GM19239 (cell line): ENCODE results near the gene LAPTM4A.

Experiments
- DNase-seq: peaks from one replicate; pipeline ENCODE4 v3.0.0; 2011; ENCODE audit warnings: low spot score; ENCODE audit not compliant: insufficient read length
- FAIRE-seq: peaks from 2 replicates; lab custom pipeline; 2011; peaks lifted over from hg19 to GRCh38; lab: Jason Lieb, UNC

The LAPTM4A gene

DNA sequence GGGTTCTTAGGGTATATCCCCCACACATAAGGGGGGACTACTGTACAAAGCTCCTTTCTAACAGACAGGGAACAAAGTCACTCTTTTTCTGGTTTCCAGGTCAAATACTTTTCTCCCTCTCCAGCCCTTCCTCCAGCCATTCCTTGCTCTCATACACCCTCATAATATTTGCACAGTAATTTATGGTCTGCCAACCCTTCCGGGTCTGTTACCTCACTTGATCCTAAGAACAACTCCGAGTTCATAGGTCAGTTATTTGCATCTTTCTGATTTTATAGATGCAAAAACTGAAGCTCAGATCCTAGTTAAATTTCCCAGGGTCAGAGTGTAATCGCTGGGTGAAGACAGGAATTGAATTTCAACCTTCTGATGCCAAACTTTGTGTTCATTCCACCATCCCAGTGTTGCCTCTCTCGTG, 24.2 kb downstream of the LAPTM4A start:
- DNase-seq, result no peak
- FAIRE-seq, result no peak

DNA sequence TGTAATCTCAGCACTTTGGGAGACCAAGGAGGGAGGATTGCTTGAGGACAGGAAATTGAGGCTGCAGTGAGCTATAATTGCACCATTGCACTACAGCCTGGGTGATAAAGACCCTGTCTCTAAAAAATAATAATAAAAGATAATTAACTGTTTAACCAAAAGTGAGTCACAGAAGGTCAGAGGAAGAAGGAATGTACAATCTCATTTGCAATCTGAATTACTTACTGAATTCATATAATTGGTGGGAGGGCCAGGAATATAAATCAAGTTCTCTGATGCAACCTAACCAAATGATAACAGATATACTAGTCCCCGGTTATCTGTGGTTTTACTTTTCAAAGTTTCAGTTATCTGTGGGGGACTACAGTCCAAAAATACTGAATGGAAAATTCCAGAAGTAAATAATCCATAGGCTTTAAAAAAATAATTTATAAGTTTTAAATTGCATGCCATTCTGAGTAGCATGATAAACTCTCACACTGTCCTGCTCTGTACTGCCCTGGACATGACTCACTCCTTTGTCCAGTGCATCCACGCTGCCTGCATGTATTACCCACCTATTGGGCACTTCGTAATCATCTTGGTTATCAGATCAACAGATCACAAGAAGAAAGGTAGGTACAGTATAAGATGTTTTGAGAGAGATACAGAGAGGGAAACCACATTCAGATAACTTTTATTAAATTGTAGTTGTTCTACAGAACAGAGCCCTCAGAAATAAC, 26.2 kb downstream of the LAPTM4A start:
- DNase-seq (no peak), FAIRE-seq (no peak)

DNA sequence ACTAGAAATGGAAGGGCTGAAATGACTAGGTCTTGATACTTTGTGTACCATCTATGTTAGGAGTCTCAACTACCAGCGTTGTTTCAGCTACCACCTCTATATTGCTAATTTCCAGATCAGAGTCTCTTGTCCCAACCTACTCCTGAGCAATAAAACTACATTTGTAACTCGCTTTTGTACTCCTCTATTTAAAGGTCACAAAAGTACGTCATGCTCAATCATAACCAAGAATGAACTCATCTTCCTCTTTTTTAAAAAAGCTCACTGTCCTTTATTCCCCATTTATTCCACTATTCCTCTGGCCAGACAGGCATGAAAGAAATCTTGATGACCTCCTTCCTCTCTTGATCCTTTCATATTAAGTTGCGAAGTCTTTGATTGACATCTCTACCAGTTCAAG, 27.7 kb downstream of the LAPTM4A start:
- no peak for DNase-seq
- FAIRE-seq, result no peak

DNA sequence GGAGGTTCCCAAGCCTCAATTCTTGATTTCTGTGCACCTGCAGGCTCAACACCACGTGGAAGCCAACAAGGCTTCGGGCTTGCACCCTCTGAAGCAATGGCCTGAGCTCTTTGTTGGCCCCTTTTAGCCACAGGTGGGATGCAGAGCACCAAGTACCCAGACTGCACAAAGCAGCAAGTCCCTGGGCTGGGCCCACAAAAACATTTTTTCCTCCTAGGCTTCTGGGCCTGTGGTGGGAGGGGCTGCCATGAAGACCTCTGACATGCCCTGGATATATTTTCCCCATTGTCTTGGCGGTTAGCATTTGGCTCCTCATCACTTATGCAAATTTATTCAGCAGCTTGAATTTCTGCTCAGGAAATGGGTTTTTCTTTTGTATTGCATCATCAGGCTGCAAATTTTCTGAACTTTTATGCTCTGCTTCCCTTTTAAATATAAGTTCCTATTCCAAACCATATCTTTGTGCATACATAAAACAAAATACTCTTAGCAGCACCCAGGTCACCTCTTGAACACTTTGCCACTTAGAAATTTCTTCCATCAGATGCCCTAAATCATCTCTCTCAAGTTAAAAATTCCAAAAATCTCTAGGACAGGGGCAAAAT, 29.9 kb downstream of the LAPTM4A start:
- no peak for FAIRE-seq
- DNase-seq, result no peak

DNA sequence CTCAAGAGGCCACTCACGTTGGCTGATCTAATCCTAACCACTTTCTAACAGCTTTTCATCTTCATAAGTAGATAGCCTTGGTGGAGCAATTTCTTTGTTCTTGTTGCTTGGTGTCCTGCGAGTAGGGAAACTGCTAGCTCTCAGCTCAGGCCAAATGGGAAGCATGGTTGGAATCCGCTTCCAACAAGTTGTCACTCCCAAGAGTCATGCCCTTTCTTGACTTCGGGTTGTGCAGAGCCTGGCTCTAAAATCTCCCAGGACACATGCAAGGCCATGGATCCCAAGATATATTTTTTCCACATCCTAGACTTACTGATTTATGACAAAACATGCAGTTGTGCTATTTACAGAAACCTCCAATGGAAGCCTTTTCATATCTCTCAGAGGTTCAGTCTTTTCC, 31.7 kb downstream of the LAPTM4A start:
- no peak for DNase-seq
- no peak for FAIRE-seq

DNA sequence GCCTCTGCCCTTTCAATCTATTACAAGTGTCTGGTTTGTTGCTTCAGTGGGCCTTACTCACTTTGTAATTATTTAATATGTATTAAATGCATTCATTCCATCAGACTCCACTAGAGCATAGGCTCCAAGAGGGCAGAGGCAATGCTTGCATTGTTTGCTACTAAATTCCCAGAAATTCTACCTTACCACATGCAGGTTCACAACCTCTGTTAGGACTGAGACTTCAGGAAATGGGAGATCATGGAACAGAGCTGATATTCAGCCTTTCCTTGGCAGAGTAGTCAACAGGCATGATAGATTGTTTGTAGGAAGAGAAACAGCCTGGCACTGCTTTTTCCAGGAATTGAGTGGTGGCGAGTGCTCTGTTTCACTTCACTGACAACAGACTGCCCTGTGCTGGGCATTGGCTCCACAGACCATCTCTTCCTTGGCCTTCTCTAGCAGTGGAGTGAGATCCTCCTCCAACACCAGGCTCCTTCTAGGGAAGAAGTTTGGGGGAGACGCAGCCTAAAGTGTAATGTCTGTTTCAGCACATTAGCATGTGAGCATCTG, 32.8 kb downstream of the LAPTM4A start:
- FAIRE-seq, result no peak
- DNase-seq, result no peak

DNA sequence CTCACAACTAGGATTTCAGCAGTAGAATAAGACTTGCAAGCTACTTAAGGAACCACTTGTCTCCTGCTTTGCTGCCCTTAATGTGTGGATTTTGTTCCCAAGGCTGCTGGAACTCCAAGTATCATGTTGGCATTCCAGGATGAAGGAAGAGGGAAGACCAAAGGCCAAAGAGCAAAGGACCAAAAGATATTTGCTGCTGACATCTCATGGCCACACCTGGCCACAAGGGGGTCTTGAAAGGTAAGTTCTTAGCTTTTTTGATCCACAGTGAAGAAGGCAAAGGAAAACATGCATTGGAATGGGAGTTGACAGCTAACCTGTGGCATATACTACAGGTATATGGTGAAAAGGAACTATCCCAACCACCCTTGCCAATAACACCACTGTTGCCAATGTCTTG, 35.1 kb downstream of the LAPTM4A start:
- FAIRE-seq, result no peak

DNA sequence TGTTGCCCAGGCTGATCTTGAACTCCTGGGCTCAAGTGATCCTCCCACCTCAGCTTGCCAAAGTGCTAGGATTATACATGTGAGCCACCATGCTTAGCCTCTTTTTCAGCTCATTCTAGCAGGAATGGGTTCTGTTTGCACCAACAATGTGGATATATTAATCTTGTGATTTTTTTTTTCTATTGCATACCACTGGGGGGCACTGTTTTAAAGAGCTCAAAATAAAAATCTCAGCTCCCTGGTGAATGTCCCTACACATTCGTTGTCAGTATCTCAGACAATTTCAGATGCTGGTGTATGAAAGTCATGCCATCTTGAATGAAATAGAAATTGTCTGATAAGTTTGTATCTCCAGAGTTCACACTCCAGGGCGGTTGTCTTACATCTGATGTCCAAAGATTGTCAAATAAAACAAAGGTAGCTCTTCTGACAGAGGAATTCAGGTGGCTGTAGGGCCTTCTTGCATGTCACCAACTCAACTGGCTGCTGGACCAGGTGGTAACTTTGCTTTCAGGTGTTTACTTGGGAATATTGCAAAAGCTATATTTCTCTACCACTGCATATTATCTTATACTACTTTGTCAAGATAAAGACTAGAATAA, 35.8 kb downstream of the LAPTM4A start:
- DNase-seq, result peak; percentile 43
- FAIRE-seq, result no peak

More for the DNA sequence above, 35.1 kb downstream of the LAPTM4A start:
- DNase-seq, result no peak

DNA sequence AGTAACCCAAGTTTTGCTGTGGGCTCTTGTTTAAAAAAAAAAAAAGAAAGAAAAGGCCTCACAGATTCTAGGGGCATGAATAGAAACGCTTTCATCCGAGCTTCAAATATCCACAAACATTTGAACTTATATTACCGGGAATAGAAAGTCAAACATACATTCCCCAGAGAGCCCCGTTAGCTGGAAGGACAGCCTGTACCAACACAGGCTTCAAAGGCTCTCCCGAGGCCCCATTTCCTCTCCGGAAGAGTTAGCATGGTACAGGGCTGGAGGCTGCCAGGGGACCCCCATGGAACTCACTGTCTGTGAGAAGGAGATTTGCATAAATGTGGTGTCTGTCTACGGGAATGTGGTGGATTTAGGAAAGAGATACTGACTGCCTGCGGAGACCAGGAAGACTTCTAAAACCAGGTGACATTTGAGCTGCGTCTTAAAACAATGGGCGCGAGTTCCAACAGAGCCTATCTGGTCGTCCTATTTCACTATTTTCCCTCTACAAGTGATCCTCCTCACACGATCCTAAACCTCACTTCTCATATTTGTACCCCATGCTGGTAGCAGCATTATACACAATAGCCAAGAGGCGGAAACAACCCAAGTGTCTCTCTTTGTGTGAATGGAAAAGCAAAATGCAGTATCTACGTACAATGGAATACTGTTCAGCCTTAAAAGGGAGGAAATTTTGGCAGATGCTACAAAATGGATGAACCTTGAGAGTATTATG, 38.1 kb downstream of the LAPTM4A start:
- no peak for FAIRE-seq
- no peak for DNase-seq

DNA sequence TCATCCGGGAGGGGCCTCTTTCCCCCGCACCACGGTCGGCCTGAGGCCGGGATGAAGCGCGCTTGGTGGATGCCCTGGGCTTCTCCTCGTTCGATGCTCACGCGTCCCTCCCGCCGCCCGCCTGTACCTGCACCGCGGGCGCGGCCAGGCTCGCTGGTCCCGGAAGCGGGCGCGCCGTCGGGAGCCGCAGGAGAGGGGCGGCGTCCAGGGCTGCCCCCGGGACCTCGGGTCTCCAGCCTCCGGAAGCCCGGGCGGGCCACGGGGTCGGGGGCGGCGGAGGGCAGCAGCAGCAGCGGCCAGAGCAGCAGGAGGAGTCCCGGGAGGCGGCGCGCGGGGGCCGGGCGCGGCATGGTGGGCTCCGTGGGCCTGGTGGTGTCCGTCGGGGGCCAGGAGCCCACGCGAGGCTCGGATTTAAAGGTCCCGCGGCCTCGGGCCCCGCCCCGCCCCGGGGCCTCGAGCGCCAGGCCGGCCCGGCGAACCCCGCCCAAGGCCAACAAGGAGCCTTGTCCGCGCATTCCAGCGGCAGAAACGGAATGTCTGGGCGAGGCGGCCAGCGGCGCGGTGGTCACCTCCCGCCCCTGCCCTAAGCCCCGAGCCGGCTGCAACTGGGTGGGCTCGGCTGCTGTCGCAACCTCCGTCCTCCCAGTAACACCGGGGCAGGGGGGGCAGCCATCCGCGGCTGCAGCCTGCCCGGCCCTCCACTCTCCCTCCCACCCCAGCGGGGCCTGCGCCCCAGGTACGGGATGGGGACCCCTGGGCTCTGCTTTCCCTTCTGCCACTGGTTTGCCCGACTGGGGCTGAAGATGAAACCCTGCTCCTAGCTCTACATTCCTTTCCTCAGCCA, 38.9 kb downstream of the LAPTM4A start, which contains the start of gene MATN3:
Gene MATN3 (minus strand): TSS at position 387 of the 844 bp plus-strand sequence. CDS start 37 bp downstream, at position 350.
- no peak for FAIRE-seq
- DNase-seq, result no peak

DNA sequence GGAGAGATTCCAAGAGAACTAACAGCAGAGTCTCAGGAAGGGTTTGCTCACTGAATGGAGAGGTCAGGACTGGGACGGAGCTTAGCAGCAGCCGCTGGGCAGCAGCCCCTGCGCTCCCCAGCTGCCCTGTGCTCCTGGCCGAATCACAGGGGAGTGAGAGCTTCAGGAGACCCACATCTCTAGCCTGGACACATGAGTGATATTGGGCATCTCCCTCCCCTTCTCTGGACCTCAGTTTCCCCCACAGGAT, 39.5 kb downstream of the LAPTM4A start:
- DNase-seq, result no peak
- no peak for FAIRE-seq

DNA sequence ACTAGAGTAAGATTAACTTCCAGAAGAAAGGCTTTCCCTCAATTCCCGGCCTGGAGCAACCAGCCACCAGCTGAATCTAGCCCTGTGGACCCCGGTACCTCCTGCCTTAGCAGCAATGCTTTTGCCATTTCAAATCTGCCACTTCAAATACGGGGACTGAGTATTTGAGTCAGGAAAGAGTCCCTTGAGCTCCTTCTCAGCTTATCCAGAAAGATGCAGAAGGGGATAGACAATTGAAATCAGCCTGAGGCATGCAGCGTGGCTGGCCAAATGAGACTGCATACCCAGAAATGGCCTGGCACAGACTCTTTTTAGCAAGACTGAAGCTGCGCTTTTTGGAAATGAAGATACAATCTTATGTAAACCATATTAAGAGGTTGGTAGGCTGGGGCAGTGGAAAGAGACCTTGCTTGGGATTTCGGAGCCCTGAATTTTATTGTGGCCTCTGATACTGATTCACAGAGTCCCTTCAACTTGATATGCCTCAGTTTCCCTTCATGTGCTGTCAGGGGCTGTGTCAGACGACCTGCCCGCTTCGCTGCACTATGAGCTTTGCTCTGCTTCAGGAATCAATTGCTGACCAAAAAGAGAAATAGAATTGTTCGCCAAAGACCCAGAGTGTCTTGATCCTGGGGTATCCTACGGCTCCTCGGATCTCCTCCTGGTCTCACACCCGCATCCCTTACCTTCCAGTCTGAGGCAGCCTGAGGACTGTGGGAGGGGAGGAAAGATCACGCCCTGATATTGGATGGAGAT, 40.0 kb downstream of the LAPTM4A start:
- FAIRE-seq (no peak), DNase-seq (no peak)

DNA sequence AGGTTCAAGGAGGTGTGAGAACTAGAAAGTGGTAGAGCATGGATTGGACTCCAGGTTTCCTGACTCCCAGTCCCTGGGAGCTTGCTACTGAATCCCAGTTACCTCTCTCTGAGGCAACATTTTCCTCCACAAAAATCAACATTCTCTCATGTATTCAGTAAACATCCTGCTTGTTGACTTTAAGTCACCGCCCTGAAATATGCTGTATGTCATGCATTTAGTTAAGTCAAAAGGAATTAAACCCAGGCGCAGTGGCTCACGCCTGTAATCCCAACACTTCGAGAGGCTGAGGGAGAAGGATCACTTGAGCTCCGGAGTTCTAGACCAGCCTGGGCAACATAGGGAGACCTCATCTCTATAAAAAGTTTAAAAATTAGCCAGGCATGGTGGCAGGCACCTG, 42.7 kb downstream of the LAPTM4A start:
- DNase-seq (no peak), FAIRE-seq (no peak)

DNA sequence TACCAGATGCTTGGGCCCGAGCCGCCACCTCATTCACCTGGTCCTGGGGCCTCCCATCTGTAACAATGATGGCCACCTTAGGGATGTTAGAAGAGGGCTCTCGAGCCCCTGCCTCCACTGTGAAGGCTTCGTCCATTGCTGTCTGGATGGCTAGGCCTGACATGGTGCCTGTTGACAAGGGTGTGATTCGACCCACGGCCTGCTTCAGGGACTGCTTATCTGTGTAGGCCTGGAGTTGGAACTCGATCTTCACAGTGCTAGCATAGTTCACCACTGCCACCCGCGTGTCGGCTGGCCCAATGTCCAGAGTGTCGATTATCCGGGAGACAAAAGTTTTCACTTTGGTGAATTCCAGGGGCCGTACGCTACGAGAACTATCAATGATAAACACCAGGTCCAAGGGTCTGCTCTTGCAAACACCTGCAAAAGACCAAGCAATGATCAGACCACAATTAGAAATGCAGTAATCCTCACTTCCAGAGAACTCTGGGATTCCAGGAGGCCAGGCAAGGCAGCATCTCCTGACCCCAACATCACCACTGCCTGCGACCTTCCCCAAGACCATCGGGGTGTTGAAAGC, 45.4 kb downstream of the LAPTM4A start:
- no peak for DNase-seq
- FAIRE-seq, result no peak

DNA sequence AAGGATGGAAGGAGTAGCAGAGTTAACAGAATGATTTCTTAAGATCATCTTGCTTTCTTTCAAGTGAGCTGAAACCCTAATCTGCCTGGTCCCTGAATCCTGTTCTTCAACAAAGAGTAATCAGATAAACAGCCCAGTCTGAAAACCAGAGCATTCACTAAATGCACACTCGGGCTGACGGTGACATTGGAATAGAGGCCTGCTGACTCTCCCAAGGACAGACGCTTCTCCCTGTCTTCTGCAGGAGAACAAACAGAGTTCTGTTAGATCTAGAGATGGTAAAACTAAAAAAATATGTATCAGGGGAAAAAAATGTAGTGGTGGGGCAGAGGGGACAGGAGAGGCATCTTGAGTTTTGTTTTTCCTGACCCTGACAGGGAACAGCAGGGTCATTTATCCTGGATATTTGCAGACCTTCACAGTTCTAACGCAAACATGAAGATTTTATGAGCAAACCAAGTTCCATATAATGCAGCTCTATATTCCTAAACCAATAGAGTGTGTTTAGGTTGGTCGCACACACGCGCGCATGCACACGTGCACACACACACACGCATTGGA, 46.3 kb downstream of the LAPTM4A start:
- DNase-seq (no peak), FAIRE-seq (no peak)

DNA sequence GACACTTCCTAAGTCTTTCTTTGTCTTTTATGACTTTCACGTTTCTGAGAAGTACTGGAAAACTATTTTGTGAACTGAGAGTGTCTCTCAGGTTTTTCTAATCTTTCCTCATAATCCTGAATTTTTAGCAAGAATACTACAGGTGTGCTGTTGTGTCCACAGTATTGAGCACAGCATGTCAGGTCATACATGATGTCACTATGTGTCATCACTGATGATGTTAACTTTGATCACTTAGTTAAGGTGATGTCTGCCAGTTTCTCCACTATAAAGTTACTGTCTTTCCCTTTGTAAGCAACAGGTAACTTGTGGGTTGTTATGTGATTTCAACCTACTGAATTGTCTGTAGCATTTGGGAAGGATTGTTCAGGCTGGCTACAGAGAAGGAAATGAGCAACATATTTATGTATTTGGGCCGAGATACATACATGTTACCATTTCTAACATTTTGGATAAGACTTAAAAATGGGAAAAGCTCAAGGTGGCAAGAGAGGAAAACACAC, 50.0 kb downstream of the LAPTM4A start:
- DNase-seq (no peak), FAIRE-seq (no peak)

DNA sequence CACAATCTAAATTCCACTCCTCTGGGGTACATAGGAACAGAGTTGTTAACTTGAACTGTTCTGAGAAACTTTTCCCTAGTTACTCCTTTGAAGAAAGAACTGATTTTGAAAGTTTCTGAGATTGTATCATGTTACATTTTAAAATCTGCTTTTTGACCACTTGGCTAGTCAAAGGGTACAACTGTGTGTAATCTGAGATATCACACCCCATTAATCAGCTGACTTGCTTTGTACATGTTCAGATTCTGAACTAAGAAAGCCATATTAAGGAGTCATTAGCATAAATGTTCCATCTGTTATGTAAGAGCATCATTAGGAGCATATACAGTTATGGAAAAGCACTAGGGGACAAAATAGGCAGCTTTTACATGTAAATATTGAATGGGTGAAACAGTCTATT, 57.7 kb downstream of the LAPTM4A start:
- no peak for DNase-seq
- FAIRE-seq, result no peak

DNA sequence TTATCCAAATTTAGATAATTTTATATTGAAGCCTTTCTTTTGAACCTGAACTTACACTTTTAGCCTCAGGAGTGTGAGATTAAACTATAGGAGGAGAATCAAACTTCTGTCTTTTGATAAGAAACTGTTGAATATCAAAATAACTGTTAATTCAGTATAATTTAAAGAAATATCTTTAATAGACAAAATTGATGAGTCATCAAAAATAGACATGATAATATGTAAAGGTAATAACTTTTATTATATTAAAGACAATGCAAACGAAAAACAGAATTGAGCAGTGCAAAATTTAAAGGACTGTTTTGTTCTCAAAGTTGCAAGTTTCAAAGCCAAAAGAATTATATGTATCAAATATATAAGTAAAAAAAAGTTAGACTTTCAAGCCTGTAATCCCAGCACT, 59.5 kb downstream of the LAPTM4A start:
- no peak for DNase-seq
- no peak for FAIRE-seq

DNA sequence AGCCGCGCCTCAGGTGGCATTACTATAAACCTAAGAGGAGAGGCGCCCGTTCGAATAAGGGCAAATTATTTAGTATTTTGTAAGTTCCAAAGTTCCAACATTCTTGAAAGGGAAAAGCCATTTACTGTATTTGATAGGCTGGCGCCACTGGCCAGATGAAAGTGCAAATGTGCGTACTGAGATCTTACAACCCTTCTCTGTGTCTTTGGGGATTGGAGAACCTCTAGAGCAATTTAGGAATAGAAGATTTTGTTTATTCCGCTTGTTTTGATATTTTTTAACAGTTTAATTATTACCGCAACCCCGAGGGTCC, 61.1 kb downstream of the LAPTM4A start:
- no peak for DNase-seq
- FAIRE-seq, result no peak
